Hypothalamus (tissue), 51 donors: ENCODE data around the gene CEACAM21.

Experiments used
- DNase-seq, 51 donors: peaks; one replicate each; lab custom pipeline; 2025; lab: John Stamatoyannopoulos, UW

Gene CEACAM21

GRCh38 chr19:41575998-41576397 is at the start of gene CEACAM21:
Gene CEACAM21, plus strand, starts transcription at chr19:41576166. Its CDS starts 109 bp downstream, at chr19:41576275.
- peak in 14 of 51 donors; percentile 4 to 42 (median 22) for DNase-seq

GRCh38 chr19:41527089-41527488 is 48.9 kb upstream of the CEACAM21 start:
- no peak for DNase-seq

GRCh38 chr19:41528106-41528505 is 47.9 kb upstream of the CEACAM21 start:
- no peak for DNase-seq

GRCh38 chr19:41529484-41530183 is 46.3 kb upstream of the CEACAM21 start:
- no peak for DNase-seq

GRCh38 chr19:41530184-41530534 is 45.8 kb upstream of the CEACAM21 start:
- no peak for DNase-seq

- no peak for DNase-seq
Observed at GRCh38 chr19:41530761-41531301, 45.1 kb upstream of the CEACAM21 start.

GRCh38 chr19:41531438-41532311 is 44.3 kb upstream of the CEACAM21 start:
- peak in 6 of 51 donors; percentile 11 to 22 (median 16) for DNase-seq

GRCh38 chr19:41532526-41532925 is 43.4 kb upstream of the CEACAM21 start:
- no peak for DNase-seq

GRCh38 chr19:41533671-41534215 is 42.2 kb upstream of the CEACAM21 start:
- DNase-seq, result no peak

- DNase-seq, result no peak
Observed at GRCh38 chr19:41535029-41535622, 40.8 kb upstream of the CEACAM21 start.

GRCh38 chr19:41537789-41538188 is 38.2 kb upstream of the CEACAM21 start:
- DNase-seq, result no peak

GRCh38 chr19:41540041-41540695 is 35.8 kb upstream of the CEACAM21 start:
- no peak for DNase-seq

GRCh38 chr19:41541990-41542584 is 33.9 kb upstream of the CEACAM21 start:
- peak in 4 of 51 donors; percentile 11 to 29 (median 26) for DNase-seq

- DNase-seq, result no peak
Observed at GRCh38 chr19:41542622-41543021, 33.3 kb upstream of the CEACAM21 start.

- no peak for DNase-seq
Observed at GRCh38 chr19:41543582-41543981, 32.4 kb upstream of the CEACAM21 start.

GRCh38 chr19:41545547-41545946 is 30.4 kb upstream of the CEACAM21 start:
- no peak for DNase-seq

GRCh38 chr19:41546386-41546789 is 29.6 kb upstream of the CEACAM21 start:
- DNase-seq, result peak in 1 of 51 donors; percentile 20

GRCh38 chr19:41546961-41547360 is 29.0 kb upstream of the CEACAM21 start:
- no peak for DNase-seq

- DNase-seq, result no peak
Observed at GRCh38 chr19:41547569-41547968, 28.4 kb upstream of the CEACAM21 start.

- no peak for DNase-seq
Observed at GRCh38 chr19:41548047-41548446, 27.9 kb upstream of the CEACAM21 start.
